VCaP (cell line): ENCODE results near the gene KCND2.
"Not testable (repeated sequence)": the region's sequence is repeated elsewhere in the genome, so short reads cannot be mapped to it uniquely, and the experiment has no call there.

Experiments
- H3K27ac ChIP-seq: fragments of 450-650 bp; 2 replicates; pipeline ENCODE4 v1.5.1; 2017
- CTCF ChIP-seq: fragments of 450-650 bp; conservative IDR thresholded peaks from 2 replicates; pipeline ENCODE4 v1.5.1; 2017; ENCODE audit warnings: mild to moderate bottlenecking, moderate library complexity

KCND2 gene

GRCh38 chr7:120272701-120273475, at the start of gene KCND2:
KCND2 (plus strand) TSS chr7:120273175.
- no peak within 1 kb of the TSS for H3K27ac ChIP-seq
- no peak for TF ChIP-seq CTCF

DNA sequence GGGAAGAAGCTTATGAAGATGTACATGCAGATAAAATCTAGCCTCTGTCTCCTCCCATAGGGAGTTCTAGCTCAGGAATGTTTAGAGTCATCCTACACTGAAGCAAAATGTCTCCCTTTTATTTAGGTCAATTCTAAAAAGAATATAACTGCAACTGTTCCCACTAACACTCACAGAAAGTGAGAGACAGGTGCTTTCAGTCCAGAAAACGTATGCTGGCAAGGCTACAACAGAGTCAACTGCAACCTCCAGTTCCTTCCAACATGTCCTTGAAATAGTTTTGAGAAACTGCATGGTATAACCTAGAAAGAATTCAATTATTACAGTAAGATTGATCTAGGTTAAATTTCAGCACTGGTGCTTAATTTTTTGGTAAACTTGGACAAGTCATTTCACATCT, 46.8 kb upstream of the KCND2 start:
- no peak for TF ChIP-seq CTCF
- H3K27ac ChIP-seq: no peak overlapping the region

- H3K27ac ChIP-seq: no peak overlapping the region
- TF ChIP-seq CTCF: no peak
Observed at GRCh38 chr7:120227255-120227654, 45.7 kb upstream of the KCND2 start.

GRCh38 chr7:120229084-120229483, 43.9 kb upstream of the KCND2 start:
- no peak overlapping the region for H3K27ac ChIP-seq
- TF ChIP-seq CTCF: no peak

GRCh38 chr7:120233338-120233737, 39.6 kb upstream of the KCND2 start:
- no peak for TF ChIP-seq CTCF
- no peak overlapping the region for H3K27ac ChIP-seq

DNA sequence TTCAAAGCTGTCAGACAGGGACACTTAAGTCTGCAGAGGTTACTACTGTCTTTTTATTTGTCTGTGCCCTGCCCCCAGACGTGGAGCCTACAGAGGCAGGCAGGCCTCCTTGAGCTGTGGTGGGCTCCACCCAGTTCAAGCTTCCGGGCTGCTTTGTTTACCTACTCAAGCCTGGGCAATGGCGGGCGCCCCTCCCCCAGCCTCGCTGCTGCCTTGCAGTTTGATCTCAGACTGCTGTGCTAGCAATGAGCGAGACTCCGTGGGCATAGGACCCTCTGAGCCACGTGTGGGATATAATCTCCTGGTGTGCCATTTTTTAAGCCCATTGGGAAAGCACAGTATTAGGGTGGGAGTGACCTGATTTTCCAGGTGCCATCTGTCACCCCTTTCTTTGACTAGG, 32.6 kb upstream of the KCND2 start:
- not testable (repeated sequence) for H3K27ac ChIP-seq

GRCh38 chr7:120241973-120242372, 31.0 kb upstream of the KCND2 start:
- no peak for TF ChIP-seq CTCF
- H3K27ac ChIP-seq: no peak overlapping the region

DNA sequence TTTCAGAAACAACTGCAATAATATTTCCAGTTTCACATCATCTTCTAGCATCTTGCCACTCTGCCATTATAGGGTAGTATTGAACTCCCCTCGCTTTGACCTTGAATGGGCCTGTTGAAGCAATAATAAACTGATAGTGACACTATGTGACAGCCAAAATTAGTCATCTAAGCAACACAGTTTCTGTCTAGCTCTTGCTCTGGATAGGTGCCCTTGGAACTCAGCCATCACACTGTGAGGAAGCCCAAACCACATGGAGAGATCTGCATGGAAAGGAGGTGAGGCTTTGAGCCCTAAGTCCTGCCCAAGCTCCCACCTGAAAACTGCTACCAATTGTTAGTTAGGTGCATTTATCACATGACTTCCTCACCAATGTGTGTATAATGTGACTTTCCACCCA, 18.1 kb upstream of the KCND2 start:
- TF ChIP-seq CTCF: no peak
- no peak overlapping the region for H3K27ac ChIP-seq
